Epithelial cell of proximal tubule (primary cell): Measurements from ENCODE around the gene FNDC8. TPM values are rescaled to one million over a fixed set of nuclear protein-coding genes. Genes with fewer than 3 reads are reported as not detected.

ENCODE experiments used
- DNase-seq: peaks from one replicate; pipeline ENCODE4 v3.0.0-alpha.2; 2011; ENCODE audit warnings: low read depth
- H3K4me3 ChIP-seq: 2 replicates; pipeline ENCODE4 v1.5.1; 2011; ENCODE audit warnings: low read depth, mild to moderate bottlenecking, low read length
- total RNA-seq: library from RNA; depleted of rRNA; stranded (reverse); fragments of >200 nt; gene quantifications from 2 replicates; pipeline ENCODE4 v1.2.3, GENCODE V29; 2015
- TF ChIP-seq, protein P1 (sequence below): conservative IDR thresholded peaks from 2 replicates; pipeline ENCODE4 v1.5.1; 2012; ENCODE audit warnings: low read depth, mild to moderate bottlenecking, low read length

Gene FNDC8
- total RNA-seq, 1 donor from 2014 or later: not detected

- H3K4me3 ChIP-seq: no peak overlapping the region
- TF ChIP-seq, protein P1, sequence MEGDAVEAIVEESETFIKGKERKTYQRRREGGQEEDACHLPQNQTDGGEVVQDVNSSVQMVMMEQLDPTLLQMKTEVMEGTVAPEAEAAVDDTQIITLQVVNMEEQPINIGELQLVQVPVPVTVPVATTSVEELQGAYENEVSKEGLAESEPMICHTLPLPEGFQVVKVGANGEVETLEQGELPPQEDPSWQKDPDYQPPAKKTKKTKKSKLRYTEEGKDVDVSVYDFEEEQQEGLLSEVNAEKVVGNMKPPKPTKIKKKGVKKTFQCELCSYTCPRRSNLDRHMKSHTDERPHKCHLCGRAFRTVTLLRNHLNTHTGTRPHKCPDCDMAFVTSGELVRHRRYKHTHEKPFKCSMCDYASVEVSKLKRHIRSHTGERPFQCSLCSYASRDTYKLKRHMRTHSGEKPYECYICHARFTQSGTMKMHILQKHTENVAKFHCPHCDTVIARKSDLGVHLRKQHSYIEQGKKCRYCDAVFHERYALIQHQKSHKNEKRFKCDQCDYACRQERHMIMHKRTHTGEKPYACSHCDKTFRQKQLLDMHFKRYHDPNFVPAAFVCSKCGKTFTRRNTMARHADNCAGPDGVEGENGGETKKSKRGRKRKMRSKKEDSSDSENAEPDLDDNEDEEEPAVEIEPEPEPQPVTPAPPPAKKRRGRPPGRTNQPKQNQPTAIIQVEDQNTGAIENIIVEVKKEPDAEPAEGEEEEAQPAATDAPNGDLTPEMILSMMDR: no peak
- DNase-seq: no peak
Observed at GRCh38 chr17:35154196-35155165, 33.1 kb downstream of the FNDC8 start.

DNA sequence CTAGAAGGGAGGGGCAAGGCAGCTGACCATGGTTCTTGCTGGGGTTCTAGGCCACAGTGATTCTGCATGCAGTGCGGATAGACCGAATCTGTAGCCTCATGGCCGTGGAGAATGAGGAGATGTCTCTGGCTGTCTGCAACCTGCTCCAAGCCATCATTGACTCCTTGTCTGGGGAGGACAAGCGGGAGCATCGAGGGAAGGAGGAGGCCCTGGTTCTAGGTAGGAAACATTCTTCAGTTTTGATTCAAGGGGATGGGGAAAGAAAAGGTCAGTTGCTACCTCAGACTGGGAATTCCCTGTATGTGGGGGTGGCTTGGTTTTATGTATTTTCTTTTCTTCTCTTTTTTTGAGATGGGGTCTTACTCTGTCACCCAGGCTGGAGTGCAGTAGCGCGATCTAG is 33.8 kb downstream of the FNDC8 start:
- H3K4me3 ChIP-seq: no peak overlapping the region
- DNase-seq: no peak
- TF ChIP-seq, protein P1: no peak

GRCh38 chr17:35159940-35160339 is 38.5 kb downstream of the FNDC8 start:
- TF ChIP-seq, protein P1: no peak
- H3K4me3 ChIP-seq: no peak overlapping the region
- no peak for DNase-seq

DNA sequence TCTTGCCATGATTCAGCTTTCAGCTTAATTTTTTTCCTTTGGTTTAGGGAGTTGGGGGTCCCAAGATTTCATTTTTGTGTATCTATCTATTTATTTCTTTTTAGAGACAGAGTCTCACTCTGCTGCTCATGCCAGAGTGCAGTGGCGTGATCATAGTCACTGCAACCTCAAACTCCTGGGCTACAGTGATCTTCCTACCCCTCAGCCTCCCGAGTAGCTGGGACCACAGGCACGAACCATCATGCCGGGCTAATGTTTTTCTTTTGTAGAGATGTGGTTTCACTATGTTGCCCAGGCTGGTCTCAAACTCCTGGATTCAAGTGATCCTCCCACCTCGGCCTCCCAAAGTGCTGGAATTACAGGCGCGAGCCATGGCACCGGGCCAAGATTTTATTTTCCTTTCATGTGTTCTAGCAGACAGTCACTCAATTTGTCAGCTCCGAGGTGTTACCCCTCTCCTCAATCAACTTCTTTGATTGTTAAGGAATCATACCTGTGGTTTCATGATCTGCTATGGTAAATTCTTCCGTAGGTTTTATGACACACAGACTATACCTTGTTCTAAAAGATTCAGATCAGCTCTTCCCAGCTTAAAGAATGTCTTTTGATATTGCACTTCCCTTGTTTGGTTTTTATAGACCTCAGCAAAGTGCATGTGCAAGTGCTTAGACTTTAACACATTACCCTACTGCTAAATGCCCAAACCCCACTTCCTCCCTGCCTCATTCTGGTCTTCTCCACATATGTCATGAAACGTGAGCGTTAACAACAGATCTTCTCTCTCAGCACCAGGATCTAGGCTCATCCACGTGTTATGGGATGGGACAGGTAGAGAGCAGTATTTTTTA is 39.2 kb downstream of the FNDC8 start:
- no peak overlapping the region for H3K4me3 ChIP-seq
- TF ChIP-seq, protein P1: no peak
- DNase-seq: no peak

- H3K4me3 ChIP-seq: no peak overlapping the region
- TF ChIP-seq, protein P1: no peak
- DNase-seq: no peak
Observed at GRCh38 chr17:35161281-35161761, 39.9 kb downstream of the FNDC8 start.

- H3K4me3 ChIP-seq: no peak overlapping the region
- TF ChIP-seq, protein P1: no peak
- no peak for DNase-seq
Observed at GRCh38 chr17:35162755-35163154, 41.3 kb downstream of the FNDC8 start.
